T-cell (primary cell): ENCODE data around the gene GTF2I. TPM values are rescaled to one million over a fixed set of nuclear protein-coding genes. Genes with fewer than 3 reads are reported as not detected.
A peak's percentile ranks its signal among the peaks of the same experiment; 100 is the strongest.
"Not testable (repeated sequence)": the region's sequence is repeated elsewhere in the genome, so short reads cannot be mapped to it uniquely, and the experiment has no call there.

Experiments used
- ATAC-seq, 4 experiments: fragments of 200-7000 bp in 3 of 4; fragments of 150-1000 bp in 1 of 4; cut with Tn5 transposase; replicated peaks in 1 of 4; 1 replicate in 3 of 4; 2 replicates in 1 of 4; pipeline ENCODE4 v1.10.0; 2021; ENCODE audit warnings: moderate library complexity in 3 of 4, mild to moderate bottlenecking in 2 of 4, moderate number of reproducible peaks in 1 of 4
- CTCF ChIA-PET, 2 donors: fragments of 300-600 bp; sonication (Branson Sonifier 250); formaldehyde crosslinking; loops; one replicate each; lab custom pipeline; 2022; ENCODE audit warnings: antibody characterized with exemption in 2 of 2; lab: Charles Lee
- POLR2A ChIA-PET, 2 donors: fragments of 300-600 bp; sonication (Branson Sonifier 250); formaldehyde crosslinking; loops; one replicate each; lab custom pipeline; 2022; ENCODE audit warnings: antibody characterized with exemption in 2 of 2; lab: Charles Lee
- DNase-seq, 35 experiments: peaks; one replicate each; pipeline versions ENCODE4 v3.0.0 to v3.0.0-alpha.2; 2013 to 2023
- H3K27ac ChIP-seq: one replicate; pipeline ENCODE4 v1.5.1; 2013; ENCODE audit warnings: low read length
- H3K27me3 ChIP-seq, 2 experiments: replicated peaks in 1 of 2; 1 replicate in 1 of 2; 2 replicates in 1 of 2; pipeline versions ENCODE4 v1.6.1 to v1.7.0; 2013; ENCODE audit warnings: low read length in 1 of 2, mixed read lengths in 1 of 2; ENCODE audit not compliant: control insufficient read depth in 2 of 2, insufficient read depth in 2 of 2; ENCODE audit errors: extremely low read depth in 1 of 2
- H3K36me3 ChIP-seq, 2 donors: 1 replicate in 1 of 2; 2 replicates in 1 of 2; pipeline versions ENCODE4 v1.6.1 to v1.7.0; 2013; ENCODE audit warnings: low read length in 1 of 2; ENCODE audit not compliant: control insufficient read depth in 2 of 2, insufficient read depth in 1 of 2; ENCODE audit errors: extremely low read depth in 1 of 2
- H3K4me1 ChIP-seq, 2 experiments: 1 replicate in 1 of 2; 2 replicates in 1 of 2; pipeline versions ENCODE4 v1.6.1 to v1.7.0; 2013; ENCODE audit warnings: low read length in 2 of 2, mixed read lengths in 1 of 2; ENCODE audit not compliant: insufficient read depth in 2 of 2, control insufficient read depth in 1 of 2; ENCODE audit errors: extremely low read depth in 1 of 2
- H3K4me3 ChIP-seq, 2 donors: 1 replicate in 1 of 2; 2 replicates in 1 of 2; pipeline versions ENCODE4 v1.5.1 to v1.7.0; 2013; ENCODE audit warnings: mild to moderate bottlenecking in 2 of 2, low read length in 1 of 2, moderate library complexity in 1 of 2; ENCODE audit not compliant: control insufficient read depth in 1 of 2; ENCODE audit errors: extremely low read depth in 1 of 2
- H3K9me3 ChIP-seq: 2 replicates; pipeline ENCODE4 v1.7.0; 2013
- H3K27ac Mint-ChIP-seq, 2 donors: one replicate each; pipeline ENCODE4 v1.8.0; 2020 to 2021; ENCODE audit warnings: mild to moderate bottlenecking in 2 of 2, mixed read lengths in 2 of 2
- H3K27me3 Mint-ChIP-seq, 2 donors: one replicate each; pipeline ENCODE4 v1.8.0; 2021 to 2022; ENCODE audit warnings: mixed read lengths in 2 of 2
- H3K36me3 Mint-ChIP-seq: one replicate; pipeline ENCODE4 v1.8.0; 2021; ENCODE audit warnings: mixed read lengths
- H3K4me1 Mint-ChIP-seq, 3 donors: one replicate each; pipeline ENCODE4 v1.8.0; 2020 to 2022; ENCODE audit warnings: mixed read lengths in 3 of 3, mild to moderate bottlenecking in 1 of 3
- H3K4me3 Mint-ChIP-seq, 3 donors: one replicate each; pipeline ENCODE4 v1.8.0; 2020 to 2022; ENCODE audit warnings: mild to moderate bottlenecking in 3 of 3, mixed read lengths in 3 of 3, moderate library complexity in 3 of 3
- H3K9me3 Mint-ChIP-seq, 3 donors: one replicate each; pipeline ENCODE4 v1.8.0; 2020 to 2022; ENCODE audit warnings: mixed read lengths in 3 of 3
- WGBS: methylation state at CpG from one replicate; pipeline ENCODE4 v1.1.5; 2013; ENCODE audit warnings: missing lambda C conversion rate; ENCODE audit not compliant: insufficient coverage; 5-methylcytosine and 5-hydroxymethylcytosine counted together
- total RNA-seq, 35 experiments: library from RNA in 6 of 35; stranded (reverse) in 6 of 35; fragments of 120-200 nt in 1 of 35; gene quantifications; one replicate each; pipeline versions ENCODE4 v1.2.1 to v1.2.4 and lab custom pipeline; 2013 to 2026

The GTF2I gene
- total RNA-seq, 5 donors from 2014 or later (not counting 1 experiment from before 2014, with no cell fraction given), result 155 to 196 (median 166) TPM

DNA sequence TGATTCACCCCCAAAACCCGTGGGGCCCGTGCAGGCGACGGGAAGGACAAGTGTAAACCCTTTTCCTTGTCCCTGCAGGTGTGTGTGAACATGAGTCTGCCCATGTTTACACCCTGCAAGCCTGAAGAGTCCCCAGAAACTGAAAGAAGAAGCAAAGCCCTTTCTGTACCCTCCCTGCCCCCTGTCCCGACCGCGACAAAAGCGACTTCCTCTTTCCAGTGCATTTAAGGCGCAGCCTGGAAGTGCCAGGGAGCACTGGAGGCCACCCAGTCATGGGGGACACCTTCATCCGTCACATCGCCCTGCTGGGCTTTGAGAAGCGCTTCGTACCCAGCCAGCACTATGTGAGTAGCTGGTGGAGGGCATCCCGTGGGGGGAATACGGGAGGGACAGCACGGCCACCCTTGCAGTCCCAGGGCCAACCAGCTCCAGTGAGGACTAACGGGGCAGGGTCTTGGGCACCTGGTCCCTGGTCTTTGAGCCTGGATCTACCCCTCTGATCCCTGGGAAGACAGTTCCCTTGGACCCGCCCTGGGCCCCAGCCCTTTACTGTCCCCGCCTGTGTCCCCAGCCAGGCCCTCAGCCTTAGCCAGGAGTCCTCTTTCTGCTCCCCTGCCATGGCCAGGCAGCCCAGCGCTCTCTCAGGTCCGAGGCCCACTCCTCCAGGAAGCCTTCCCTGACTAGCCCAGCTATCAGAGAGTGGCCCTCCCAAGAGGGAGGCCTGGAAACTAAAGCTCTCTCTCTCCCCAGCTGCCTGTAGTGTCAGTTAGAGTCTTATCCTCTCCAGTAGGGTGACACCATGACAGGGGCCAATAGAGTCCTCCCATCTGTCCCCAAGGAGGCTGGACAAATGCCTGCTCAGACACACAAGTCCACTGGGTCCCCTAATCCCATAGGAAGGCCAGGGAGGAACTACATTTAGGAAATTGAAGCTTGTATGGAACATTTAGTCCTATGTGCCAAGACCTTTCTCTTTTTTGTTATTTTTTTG, 116.5 kb downstream of the GTF2I start, which contains the start of gene NCF1:
Gene NCF1, plus strand, starts transcription at position 252 of the 991 bp plus-strand sequence. Its CDS starts 21 bp downstream, at position 273.
- H3K4me3 Mint-ChIP-seq, DNase-seq, H3K27ac Mint-ChIP-seq, H3K27ac ChIP-seq, H3K36me3 Mint-ChIP-seq, H3K4me1 ChIP-seq, H3K9me3 ChIP-seq, CTCF ChIA-PET, H3K9me3 Mint-ChIP-seq, H3K4me1 Mint-ChIP-seq, H3K27me3 Mint-ChIP-seq, H3K36me3 ChIP-seq, H3K4me3 ChIP-seq, POLR2A ChIA-PET, H3K27me3 ChIP-seq: not testable (repeated sequence)
- WGBS, result no CpG with 5 or more reads among the region's 21 CpGs
- ATAC-seq, result peak in 3 of 4 experiments; percentile 16 to 54 (median 38)

DNA sequence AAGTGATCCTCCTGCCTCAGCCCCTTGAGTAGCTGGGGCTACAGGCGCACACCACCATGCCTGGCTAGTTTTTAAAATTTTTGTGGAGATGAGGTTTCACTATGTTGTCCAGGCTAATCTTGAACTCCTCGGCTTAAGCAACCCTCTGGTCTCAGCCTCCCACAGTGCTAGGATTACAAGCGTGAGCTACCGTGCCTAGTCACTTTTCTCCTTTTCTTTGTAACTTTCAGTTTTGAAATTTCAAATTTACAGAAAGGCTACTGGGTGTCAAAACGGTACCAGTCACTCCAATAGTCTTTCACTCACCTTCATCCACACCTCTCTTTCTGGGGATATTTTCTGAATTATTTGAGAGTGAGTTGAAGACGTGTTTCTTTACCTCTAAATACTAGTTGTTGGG, 117.6 kb downstream of the GTF2I start:
- no CpG with 5 or more reads among the region's 6 CpGs for WGBS
- H3K4me1 Mint-ChIP-seq, CTCF ChIA-PET, H3K27me3 Mint-ChIP-seq, H3K4me3 ChIP-seq, H3K9me3 ChIP-seq, DNase-seq, H3K27ac ChIP-seq, POLR2A ChIA-PET, H3K9me3 Mint-ChIP-seq, H3K4me1 ChIP-seq, H3K27me3 ChIP-seq, ATAC-seq, H3K36me3 ChIP-seq, H3K27ac Mint-ChIP-seq, H3K36me3 Mint-ChIP-seq, H3K4me3 Mint-ChIP-seq: not testable (repeated sequence)

DNA sequence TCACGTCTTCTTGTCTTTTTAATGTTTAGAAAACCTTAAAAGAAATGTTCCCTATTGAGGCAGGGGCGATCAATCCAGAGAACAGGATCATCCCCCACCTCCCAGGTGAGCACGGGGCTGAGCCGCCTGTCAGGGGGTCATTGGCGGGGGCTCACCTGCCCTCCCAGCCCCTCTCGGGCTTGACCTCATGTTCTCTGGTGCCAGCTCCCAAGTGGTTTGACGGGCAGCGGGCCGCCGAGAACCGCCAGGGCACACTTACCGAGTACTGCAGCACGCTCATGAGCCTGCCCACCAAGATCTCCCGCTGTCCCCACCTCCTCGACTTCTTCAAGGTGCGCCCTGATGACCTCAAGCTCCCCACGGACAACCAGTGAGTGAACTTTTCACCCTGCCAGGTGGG, 121.5 kb downstream of the GTF2I start:
- H3K9me3 Mint-ChIP-seq, H3K4me1 ChIP-seq, H3K4me3 Mint-ChIP-seq, H3K36me3 ChIP-seq, H3K27ac Mint-ChIP-seq, H3K36me3 Mint-ChIP-seq, H3K4me3 ChIP-seq, POLR2A ChIA-PET, ATAC-seq, H3K4me1 Mint-ChIP-seq, H3K27me3 ChIP-seq, H3K27me3 Mint-ChIP-seq, H3K9me3 ChIP-seq, CTCF ChIA-PET, DNase-seq, H3K27ac ChIP-seq: not testable (repeated sequence)
- no CpG with 5 or more reads among the region's 17 CpGs for WGBS

DNA sequence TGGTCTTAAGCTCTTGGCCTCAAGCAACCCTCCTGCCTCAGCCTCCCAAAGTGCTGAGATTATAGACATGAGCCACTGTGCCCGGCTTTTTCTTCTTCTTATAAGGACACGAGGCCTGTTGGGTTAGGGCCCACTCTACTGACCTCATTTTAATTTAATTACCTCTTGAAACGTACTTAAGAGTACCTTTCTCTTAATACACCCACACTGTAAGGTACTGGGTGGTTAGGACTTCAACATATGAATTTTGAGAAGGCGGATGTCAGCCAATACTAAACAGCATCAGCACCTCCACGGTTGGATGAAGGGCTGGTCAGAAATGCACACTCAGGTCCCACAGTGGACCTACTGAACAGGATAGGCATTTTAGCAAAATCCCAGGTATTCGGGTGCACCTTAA, 124.2 kb downstream of the GTF2I start:
- POLR2A ChIA-PET, H3K27me3 Mint-ChIP-seq, H3K36me3 Mint-ChIP-seq: not testable (repeated sequence)

DNA sequence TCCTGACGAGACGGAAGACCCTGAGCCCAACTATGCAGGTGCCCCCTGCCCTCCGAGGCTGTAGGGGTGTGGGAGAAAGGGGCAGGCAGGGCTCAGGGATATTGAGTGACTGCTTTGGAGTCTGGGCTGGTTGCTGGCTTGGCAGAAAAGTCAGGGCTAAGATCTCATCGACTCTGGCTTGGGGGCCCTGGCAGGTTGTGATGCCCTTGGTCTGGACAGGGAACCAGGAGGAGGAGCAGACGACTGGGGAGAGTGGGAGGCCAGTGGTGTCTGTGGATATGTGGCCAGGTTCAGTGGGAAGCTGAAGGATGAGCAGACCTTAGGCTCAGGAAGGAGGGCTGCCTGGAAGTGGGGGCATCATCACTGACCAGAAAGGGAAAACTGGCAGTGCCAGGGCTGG, 126.1 kb downstream of the GTF2I start:
- H3K36me3 Mint-ChIP-seq, result not testable (repeated sequence)

More for the DNA sequence above, 124.2 kb downstream of the GTF2I start:
- H3K9me3 Mint-ChIP-seq, CTCF ChIA-PET, H3K27ac ChIP-seq, H3K4me3 Mint-ChIP-seq, H3K4me1 Mint-ChIP-seq, H3K27me3 ChIP-seq, H3K9me3 ChIP-seq, DNase-seq, H3K36me3 ChIP-seq, ATAC-seq, H3K4me1 ChIP-seq, H3K4me3 ChIP-seq, H3K27ac Mint-ChIP-seq: not testable (repeated sequence)
- WGBS, result no CpG with 5 or more reads among the region's 6 CpGs

DNA sequence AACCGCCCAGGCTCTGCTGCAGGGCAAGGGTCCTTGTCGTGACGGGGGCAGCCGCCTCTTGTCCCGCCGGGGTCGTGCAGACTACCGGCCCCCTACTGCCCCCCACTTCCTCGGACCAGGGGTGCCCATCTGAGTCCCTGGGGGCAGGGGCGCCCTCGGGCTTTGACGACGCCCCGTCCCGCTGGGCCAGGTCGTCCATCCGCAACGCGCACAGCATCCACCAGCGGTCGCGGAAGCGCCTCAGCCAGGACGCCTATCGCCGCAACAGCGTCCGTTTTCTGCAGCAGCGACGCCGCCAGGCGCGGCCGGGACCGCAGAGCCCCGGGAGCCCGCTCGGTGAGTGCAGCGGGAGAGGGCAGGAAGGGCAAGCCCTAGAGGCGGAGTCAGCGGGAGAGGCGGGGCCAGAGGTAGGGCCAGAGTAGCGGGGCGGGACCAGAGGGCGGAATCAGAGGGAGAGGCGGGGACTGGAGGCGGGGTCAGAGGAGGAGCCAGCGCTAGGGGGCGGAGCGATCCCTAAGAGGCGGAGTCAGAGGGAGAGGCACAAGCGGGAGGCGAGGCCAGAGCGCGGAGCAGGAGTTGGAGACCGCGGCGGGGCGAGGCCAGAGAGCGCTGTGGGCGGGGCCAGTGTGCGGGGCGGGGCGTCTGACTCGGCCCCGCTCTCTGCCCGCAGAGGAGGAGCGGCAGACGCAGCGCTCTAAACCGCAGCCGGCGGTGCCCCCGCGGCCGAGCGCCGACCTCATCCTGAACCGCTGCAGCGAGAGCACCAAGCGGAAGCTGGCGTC, 131.0 kb downstream of the GTF2I start:
- H3K36me3 Mint-ChIP-seq, POLR2A ChIA-PET, H3K9me3 Mint-ChIP-seq, H3K27ac Mint-ChIP-seq, H3K27me3 Mint-ChIP-seq, H3K9me3 ChIP-seq, H3K27ac ChIP-seq, H3K4me1 Mint-ChIP-seq, CTCF ChIA-PET, H3K36me3 ChIP-seq, H3K27me3 ChIP-seq, H3K4me1 ChIP-seq: not testable (repeated sequence)
- ATAC-seq (peak; percentile 88 to 95 (median 90)), DNase-seq (peak; percentile 71 to 100 (median 90))
- peak overlapping the region in 1 of 2 donors; percentile 38 for H3K4me3 ChIP-seq
- H3K4me3 Mint-ChIP-seq, result peak overlapping the region; percentile 28 to 57 (median 56)
- no CpG with 5 or more reads among the region's 82 CpGs for WGBS

More for the DNA sequence above, 126.1 kb downstream of the GTF2I start:
- POLR2A ChIA-PET, CTCF ChIA-PET, H3K9me3 ChIP-seq, DNase-seq, H3K27me3 Mint-ChIP-seq, H3K4me3 ChIP-seq, H3K27ac Mint-ChIP-seq, H3K9me3 Mint-ChIP-seq, H3K4me3 Mint-ChIP-seq, H3K4me1 Mint-ChIP-seq, H3K36me3 ChIP-seq, H3K27ac ChIP-seq, ATAC-seq, H3K27me3 ChIP-seq, H3K4me1 ChIP-seq: not testable (repeated sequence)
- WGBS, result 88% methylated on average over 1 of the region's 5 CpGs
